HG03354 (cell line): ENCODE data around the gene EMP1.

Source experiments
- ATAC-seq: cut with Tn5 transposase; IDR thresholded peaks from one replicate; pipeline ENCODE4 v1.9.1; 2021; ENCODE audit warnings: mild to moderate bottlenecking; ENCODE audit not compliant: unreplicated experiment, poor library complexity, severe bottlenecking

EMP1 gene

GRCh38 chr12:13196130-13196921, at the start of gene EMP1:
TSS of gene EMP1 (plus strand) at chr12:13196726. CDS start at chr12:13211511, 14,785 bp downstream.
- ATAC-seq: peak; percentile 96

- ATAC-seq: no peak
These were observed 48.6 kb upstream of the EMP1 start for GRCh38 chr12:13147688-13148484.

- ATAC-seq: no peak
These were observed 48.1 kb upstream of the EMP1 start for GRCh38 chr12:13148485-13148847.

GRCh38 chr12:13149411-13149810, 47.1 kb upstream of the EMP1 start:
- no peak for ATAC-seq

- ATAC-seq: no peak
These were observed 44.2 kb upstream of the EMP1 start for GRCh38 chr12:13152281-13152680.

GRCh38 chr12:13152756-13153155, 43.8 kb upstream of the EMP1 start:
- no peak for ATAC-seq

- ATAC-seq: no peak
These were observed 43.3 kb upstream of the EMP1 start for GRCh38 chr12:13153180-13153579.

GRCh38 chr12:13154027-13154538, 42.4 kb upstream of the EMP1 start:
- ATAC-seq: peak; percentile 44

GRCh38 chr12:13154831-13155230, 41.7 kb upstream of the EMP1 start:
- no peak for ATAC-seq

- ATAC-seq: no peak
These were observed 40.2 kb upstream of the EMP1 start for GRCh38 chr12:13156277-13156676.

- no peak for ATAC-seq
These were observed 35.4 kb upstream of the EMP1 start for GRCh38 chr12:13161172-13161571.

GRCh38 chr12:13162904-13163303, 33.6 kb upstream of the EMP1 start:
- ATAC-seq: no peak

- no peak for ATAC-seq
These were observed 32.5 kb upstream of the EMP1 start for GRCh38 chr12:13163868-13164635.

- ATAC-seq: peak; percentile 8
These were observed 31.5 kb upstream of the EMP1 start for GRCh38 chr12:13164921-13165616.

GRCh38 chr12:13165617-13166041, 30.9 kb upstream of the EMP1 start:
- peak; percentile 82 for ATAC-seq

GRCh38 chr12:13167226-13167625, 29.3 kb upstream of the EMP1 start:
- ATAC-seq: no peak

GRCh38 chr12:13167906-13168305, 28.6 kb upstream of the EMP1 start:
- no peak for ATAC-seq

GRCh38 chr12:13169272-13169671, 27.3 kb upstream of the EMP1 start:
- no peak for ATAC-seq

- no peak for ATAC-seq
These were observed 25.5 kb upstream of the EMP1 start for GRCh38 chr12:13170892-13171490.
